Measurements from ENCODE around the gene CHD6. TPM values are rescaled to one million over a fixed set of nuclear protein-coding genes. Genes with fewer than 3 reads are reported as not detected.

The CHD6 gene
- total and polyA plus RNA-seq, 2 experiments from 2014 or later, result 12.6 to 24.9 TPM

- Histone ChIP-seq H3K36me3 (ENCODE audit: low read depth) (peaks cover 21% of the 10 kb centered on the region), H3K9me3 (ENCODE audit: low read depth) (no peaks in the 10 kb centered on the region), H3F3A (ENCODE audit: insufficient read depth) (no peaks in the 10 kb centered on the region), H3K27me3 (replicated peaks; ENCODE audit: insufficient read depth) (no peaks in the 10 kb centered on the region), H3K79me2 (ENCODE audit: insufficient read depth) (no peaks in the 10 kb centered on the region), H3K4me1 (ENCODE audit: insufficient read depth) (no peaks in the 10 kb centered on the region), H3K9me2 (ENCODE audit: insufficient read depth) (no peaks in the 10 kb centered on the region), H3K27ac (no peak overlapping the region), H3K4me2 (ENCODE audit: unreplicated experiment) (no peak overlapping the region), H3K4me3 (no peak overlapping the region), H2AFZ (no peak overlapping the region), H3K9ac (no peak overlapping the region), H4K20me1 (ENCODE audit: insufficient read depth) (no peaks in the 10 kb centered on the region)
- WGBS, 2 experiments (ENCODE audit: low coverage in 1 of 2, low lambda C conversion rate in 2 of 2, missing lambda C conversion rate in 2 of 2), result 73 to 80% methylated on average over 3 of the region's 3 CpGs
- in situ Hi-C loops (cut with MboI), result no loop called here
- TF ChIP-seq EZH2 (IDR thresholded peaks at IDR 0.05; ENCODE audit: insufficient read depth, poor library complexity, severe bottlenecking), result no peak
- TF ChIP-seq EZH2phosphoT487 (IDR thresholded peaks at IDR 0.05; ENCODE audit: insufficient read depth, low read depth), result no peak
- no peak for DNase-seq
These were observed 151.0 kb downstream of the CHD6 start for GRCh38 chr20:41467220-41467619.

GRCh38 chr20:41463567-41463966, 154.6 kb downstream of the CHD6 start:
- H3F3A ChIP-seq (ENCODE audit: insufficient read depth), result no peaks in the 10 kb centered on the region
- 70 to 75% methylated on average over 1 of the region's 1 CpG for WGBS, 2 experiments (ENCODE audit: low coverage in 1 of 2, low lambda C conversion rate in 2 of 2, missing lambda C conversion rate in 2 of 2)
- no peak overlapping the region for H3K9ac ChIP-seq
- H3K9me3 ChIP-seq (ENCODE audit: low read depth), result no peaks in the 10 kb centered on the region
- H2AFZ ChIP-seq, result no peak overlapping the region
- no peaks in the 10 kb centered on the region for H4K20me1 ChIP-seq (ENCODE audit: insufficient read depth)
- H3K79me2 ChIP-seq (ENCODE audit: insufficient read depth), result no peaks in the 10 kb centered on the region
- no peak for TF ChIP-seq EZH2phosphoT487 (IDR thresholded peaks at IDR 0.05; ENCODE audit: insufficient read depth, low read depth)
- no peak overlapping the region for H3K4me3 ChIP-seq
- in situ Hi-C loops (cut with MboI), result no loop called here
- H3K36me3 ChIP-seq (ENCODE audit: low read depth), result peaks cover 16% of the 10 kb centered on the region
- no peak for DNase-seq
- no peaks in the 10 kb centered on the region for H3K27me3 ChIP-seq (replicated peaks; ENCODE audit: insufficient read depth)
- no peak overlapping the region for H3K4me2 ChIP-seq (ENCODE audit: unreplicated experiment)
- no peaks in the 10 kb centered on the region for H3K4me1 ChIP-seq (ENCODE audit: insufficient read depth)
- no peaks in the 10 kb centered on the region for H3K9me2 ChIP-seq (ENCODE audit: insufficient read depth)
- H3K27ac ChIP-seq, result no peak overlapping the region

- no peak overlapping the region for H3K4me3 ChIP-seq
- no peak for DNase-seq
- peaks cover 6% of the 10 kb centered on the region; the same call in 1 of the 2 replicates for H3F3A ChIP-seq (ENCODE audit: insufficient read depth)
- no peaks in the 10 kb centered on the region for H3K4me1 ChIP-seq (ENCODE audit: insufficient read depth)
- H4K20me1 ChIP-seq (ENCODE audit: insufficient read depth), result no peaks in the 10 kb centered on the region
- no peaks in the 10 kb centered on the region for H3K9me2 ChIP-seq (ENCODE audit: insufficient read depth)
- no peak overlapping the region for H3K27ac ChIP-seq
- in situ Hi-C loops (cut with MboI), result no loop called here
- no peak overlapping the region for H2AFZ ChIP-seq
- no peak overlapping the region for H3K9ac ChIP-seq
- H3K36me3 ChIP-seq (ENCODE audit: low read depth), result peaks cover 13% of the 10 kb centered on the region
- H3K4me2 ChIP-seq (ENCODE audit: unreplicated experiment), result no peak overlapping the region
- WGBS, 2 experiments (ENCODE audit: low coverage in 1 of 2, low lambda C conversion rate in 2 of 2, missing lambda C conversion rate in 2 of 2), result 75 to 80% methylated on average over 6 of the region's 6 CpGs
- H3K27me3 ChIP-seq (replicated peaks; ENCODE audit: insufficient read depth), result no peaks in the 10 kb centered on the region
- H3K79me2 ChIP-seq (ENCODE audit: insufficient read depth), result no peaks in the 10 kb centered on the region
- no peak for TF ChIP-seq EZH2 (IDR thresholded peaks at IDR 0.05; ENCODE audit: insufficient read depth, poor library complexity, severe bottlenecking)
- no peaks in the 10 kb centered on the region for H3K9me3 ChIP-seq (ENCODE audit: low read depth)
These were observed 155.6 kb downstream of the CHD6 start for GRCh38 chr20:41462372-41463161.

- Histone ChIP-seq H3K27ac (no peak overlapping the region), H3K4me2 (ENCODE audit: unreplicated experiment) (no peak overlapping the region), H2AFZ (no peak overlapping the region), H3K79me2 (ENCODE audit: insufficient read depth) (no peaks in the 10 kb centered on the region), H3K4me3 (no peak overlapping the region), H3K36me3 (ENCODE audit: low read depth) (peaks cover 22% of the 10 kb centered on the region), H4K20me1 (ENCODE audit: insufficient read depth) (no peaks in the 10 kb centered on the region), H3K9ac (no peak overlapping the region), H3K9me2 (ENCODE audit: insufficient read depth) (no peaks in the 10 kb centered on the region), H3K9me3 (ENCODE audit: low read depth) (no peaks in the 10 kb centered on the region), H3K27me3 (replicated peaks; ENCODE audit: insufficient read depth) (no peaks in the 10 kb centered on the region), H3F3A (ENCODE audit: insufficient read depth) (peaks cover 6% of the 10 kb centered on the region; the same call in 1 of the 2 replicates), H3K4me1 (ENCODE audit: insufficient read depth) (no peaks in the 10 kb centered on the region)
- no peak for TF ChIP-seq EZH2 (IDR thresholded peaks at IDR 0.05; ENCODE audit: insufficient read depth, poor library complexity, severe bottlenecking)
- TF ChIP-seq EZH2phosphoT487 (IDR thresholded peaks at IDR 0.05; ENCODE audit: insufficient read depth, low read depth), result no peak
- 97 to 98% methylated on average over 2 of the region's 2 CpGs for WGBS, 2 experiments (ENCODE audit: low coverage in 1 of 2, low lambda C conversion rate in 2 of 2, missing lambda C conversion rate in 2 of 2)
- in situ Hi-C loops (cut with MboI), result no loop called here
- no peak for DNase-seq
These were observed 159.4 kb downstream of the CHD6 start for GRCh38 chr20:41458761-41459160.
